Measurements from ENCODE around the gene ECSIT.
A peak's percentile ranks its signal among the peaks of the same experiment; 100 is the strongest.

ECSIT gene

DNA sequence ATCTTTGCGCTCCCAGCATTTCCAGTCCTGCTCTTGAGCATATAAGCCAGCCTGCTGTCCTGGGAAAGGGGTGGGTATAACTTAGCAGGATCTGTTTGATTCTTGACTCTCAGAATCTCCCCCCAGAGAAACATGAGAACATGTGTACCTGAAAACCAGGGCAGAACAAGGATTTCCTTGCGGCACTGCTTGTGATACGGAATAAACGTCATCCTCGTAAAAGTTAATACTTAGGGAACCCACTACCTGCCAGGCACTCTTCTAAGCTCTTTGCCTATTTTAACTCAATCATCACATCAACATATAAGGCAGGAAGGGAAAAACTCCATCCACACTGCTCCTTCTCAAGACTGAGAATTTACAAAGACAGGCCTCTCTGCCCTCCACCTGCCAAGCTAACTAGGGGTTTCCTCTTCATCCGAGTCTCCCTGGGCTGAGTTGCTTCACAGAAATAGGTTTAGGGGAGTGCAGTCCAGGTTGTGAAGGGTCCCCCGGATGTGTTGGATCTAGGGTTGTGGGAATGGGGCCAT is 24.4 kb downstream of the ECSIT start:
- DNase-seq (ENCODE audit: low spot score): no peak

DNA sequence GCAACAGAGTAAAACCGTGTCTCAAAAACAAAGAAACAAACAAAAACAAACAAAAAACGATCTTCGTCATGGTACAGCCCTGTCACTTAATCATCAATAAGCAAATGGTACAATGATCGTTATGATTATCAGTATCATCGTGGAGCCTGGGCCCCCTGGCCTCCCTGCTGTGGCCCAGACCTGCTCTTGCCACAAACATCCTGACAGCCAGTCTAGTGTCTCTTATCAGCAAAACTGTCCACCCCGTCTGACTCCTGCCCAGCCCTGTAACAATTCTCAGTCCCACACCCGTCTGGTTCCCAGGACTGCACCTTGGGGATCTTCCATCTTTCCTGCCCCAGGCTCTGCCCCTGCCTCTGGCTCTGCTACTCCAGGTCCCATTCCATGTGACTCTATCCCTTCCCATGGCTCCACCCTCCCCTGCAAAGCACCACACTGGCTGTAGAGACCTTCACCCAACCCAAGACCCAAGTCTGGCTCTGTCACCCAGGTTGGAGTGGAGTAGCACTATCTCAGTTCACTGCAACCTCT is 29.0 kb downstream of the ECSIT start:
- no peak for DNase-seq (ENCODE audit: low spot score)

DNA sequence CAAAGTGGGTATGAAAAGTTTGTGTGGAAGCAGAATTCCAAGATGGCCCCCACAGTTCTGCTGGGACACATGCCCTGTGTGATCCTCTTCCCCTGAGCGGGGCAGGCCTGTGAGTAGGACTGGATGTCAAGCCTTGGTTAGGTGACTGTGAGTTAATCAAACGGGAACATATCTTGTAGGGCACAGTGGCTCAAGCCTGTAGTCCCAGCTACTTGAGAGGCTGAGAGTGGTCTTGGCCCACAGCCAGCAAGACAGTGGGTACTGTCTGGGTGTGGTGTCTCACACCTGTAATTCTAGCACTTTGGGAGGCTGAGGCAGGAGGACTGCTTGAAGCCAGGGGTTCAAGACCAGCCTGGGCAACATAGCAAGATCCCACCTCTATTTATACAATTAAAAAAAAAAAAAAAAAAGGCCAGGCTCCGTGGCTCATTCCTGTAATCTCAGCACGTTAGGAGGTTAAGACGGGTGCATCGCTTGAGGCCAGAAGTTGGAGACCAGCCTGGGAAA is 29.7 kb downstream of the ECSIT start:
- no peak for DNase-seq (ENCODE audit: low spot score)

DNA sequence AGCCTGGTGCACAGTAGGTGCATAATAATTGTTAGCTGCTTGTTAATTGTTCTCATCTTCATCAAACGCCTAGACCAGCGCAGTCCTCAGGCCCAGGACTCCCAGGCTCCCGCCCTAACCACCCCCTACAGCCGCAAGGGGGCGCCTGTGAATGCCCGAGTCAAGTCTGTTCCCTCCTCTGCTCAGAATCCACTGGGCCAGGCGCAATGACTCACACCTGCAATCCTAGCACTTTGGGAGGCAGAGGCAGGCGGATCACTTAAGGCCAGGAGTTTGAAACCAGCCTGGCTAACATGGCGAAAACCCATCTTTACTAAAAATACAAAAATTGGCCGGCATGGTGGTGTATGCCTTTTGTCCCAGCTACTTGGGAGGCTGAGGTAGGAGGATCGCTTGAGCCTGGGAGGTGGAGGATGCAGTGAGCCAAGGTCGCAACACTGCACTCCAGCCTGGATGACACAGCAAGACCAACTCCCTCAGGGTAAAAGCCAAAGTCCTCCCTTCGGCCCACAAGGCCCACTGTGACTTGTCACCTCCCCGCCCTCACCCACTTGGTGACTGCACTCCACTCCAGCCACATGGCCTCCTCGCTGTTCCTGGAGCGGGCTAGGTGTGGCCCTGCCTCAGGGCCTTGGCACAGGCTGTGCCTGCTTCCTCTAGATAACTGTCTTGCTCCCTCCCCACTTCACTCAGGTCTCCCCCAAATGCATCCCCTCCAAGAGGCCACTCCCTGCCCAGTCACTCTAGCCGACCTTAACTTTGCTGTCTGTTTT is 32.4 kb downstream of the ECSIT start:
- peak; percentile 47 for DNase-seq (ENCODE audit: low spot score)

DNA sequence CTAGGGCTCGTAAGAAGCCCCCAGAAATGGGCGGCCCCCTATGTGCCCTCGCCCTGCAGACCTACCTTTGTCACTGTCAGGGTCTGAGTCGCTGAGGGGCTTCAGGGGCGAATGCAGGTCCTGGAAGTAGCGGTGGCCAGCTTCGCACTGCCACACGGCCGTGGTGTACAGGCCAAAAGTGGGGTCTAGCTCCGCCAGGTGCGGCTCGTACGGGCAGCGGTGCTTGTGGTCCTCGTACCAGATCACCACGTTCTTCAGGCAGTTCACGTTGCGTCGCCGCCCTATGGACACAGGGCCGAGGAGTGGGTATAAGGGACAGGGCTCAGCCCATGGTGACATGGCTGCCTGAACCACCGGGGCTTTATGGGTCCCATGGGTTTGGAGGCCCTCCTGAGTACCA is 33.0 kb downstream of the ECSIT start:
- DNase-seq (ENCODE audit: low spot score): no peak

DNA sequence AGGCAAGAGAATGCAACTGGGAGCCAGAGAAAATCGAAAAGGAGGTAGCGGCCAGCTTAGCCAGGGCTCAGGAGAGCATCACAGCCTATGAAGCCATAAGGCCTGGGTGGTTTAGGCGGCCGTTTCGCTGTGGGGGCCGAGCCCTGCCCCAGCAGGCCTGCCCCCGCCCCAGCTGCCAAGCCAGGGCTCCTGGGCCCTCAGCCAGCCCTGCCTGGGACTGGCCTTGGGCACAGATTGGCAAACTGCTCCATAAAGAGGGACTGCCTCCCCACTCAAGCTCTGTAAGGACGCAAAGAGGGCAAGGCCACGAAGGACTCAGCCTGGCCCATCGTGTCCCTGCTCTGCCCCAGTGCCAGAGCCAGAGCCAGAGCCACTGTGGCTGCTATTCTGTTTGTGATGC is 33.5 kb downstream of the ECSIT start:
- DNase-seq (ENCODE audit: low spot score): no peak

DNA sequence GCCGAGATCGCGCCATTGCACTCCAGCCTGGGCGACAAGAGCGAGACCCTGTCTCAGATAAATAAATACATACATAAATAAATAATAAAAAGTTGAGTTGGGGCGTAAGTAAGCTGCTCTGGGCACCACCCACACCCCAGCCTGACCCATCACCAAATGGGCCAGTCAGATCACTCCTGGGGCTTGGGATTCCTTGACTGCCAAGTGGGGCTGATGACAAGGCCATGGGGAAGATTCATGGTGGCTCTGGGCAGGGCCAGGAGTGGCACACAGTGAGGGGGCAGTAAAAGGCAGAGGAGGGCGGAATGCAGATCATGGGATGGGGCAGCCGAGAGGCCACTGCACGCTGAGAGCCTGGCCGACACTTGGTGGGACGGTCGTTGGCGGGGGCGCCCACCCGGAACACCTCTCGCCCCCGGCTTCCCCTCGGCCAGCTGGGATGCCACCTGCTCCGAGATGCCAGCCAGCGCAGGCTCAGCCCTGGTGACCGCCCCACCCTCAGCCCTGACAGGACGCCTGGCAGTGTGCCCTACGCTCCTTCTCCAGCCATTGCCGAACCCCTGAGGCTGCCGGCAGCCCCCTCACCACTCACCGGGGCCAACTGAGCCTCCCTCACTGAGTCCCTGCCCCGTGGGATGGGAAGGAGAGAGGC is 34.2 kb downstream of the ECSIT start:
- DNase-seq (ENCODE audit: low spot score): no peak

DNA sequence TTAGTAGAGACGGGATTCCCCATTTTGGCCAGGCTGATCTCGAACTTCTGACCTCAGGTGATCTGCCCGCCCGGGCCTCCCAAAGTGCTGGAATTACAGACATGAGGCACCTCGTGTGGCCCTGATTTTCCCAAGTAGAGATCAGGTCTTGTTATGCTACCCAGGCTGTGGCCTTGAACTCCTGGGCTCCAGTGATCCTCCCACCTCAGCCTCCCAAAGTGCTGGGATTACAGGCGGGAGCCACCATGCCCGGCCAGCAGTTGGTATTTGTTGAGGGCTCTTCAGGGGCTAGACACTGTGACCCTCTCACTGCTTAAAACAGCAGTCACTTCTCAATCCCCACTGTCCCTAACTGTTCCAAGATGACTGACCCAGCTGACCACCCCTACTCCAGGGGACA is 39.6 kb downstream of the ECSIT start:
- DNase-seq (ENCODE audit: low spot score): no peak

DNA sequence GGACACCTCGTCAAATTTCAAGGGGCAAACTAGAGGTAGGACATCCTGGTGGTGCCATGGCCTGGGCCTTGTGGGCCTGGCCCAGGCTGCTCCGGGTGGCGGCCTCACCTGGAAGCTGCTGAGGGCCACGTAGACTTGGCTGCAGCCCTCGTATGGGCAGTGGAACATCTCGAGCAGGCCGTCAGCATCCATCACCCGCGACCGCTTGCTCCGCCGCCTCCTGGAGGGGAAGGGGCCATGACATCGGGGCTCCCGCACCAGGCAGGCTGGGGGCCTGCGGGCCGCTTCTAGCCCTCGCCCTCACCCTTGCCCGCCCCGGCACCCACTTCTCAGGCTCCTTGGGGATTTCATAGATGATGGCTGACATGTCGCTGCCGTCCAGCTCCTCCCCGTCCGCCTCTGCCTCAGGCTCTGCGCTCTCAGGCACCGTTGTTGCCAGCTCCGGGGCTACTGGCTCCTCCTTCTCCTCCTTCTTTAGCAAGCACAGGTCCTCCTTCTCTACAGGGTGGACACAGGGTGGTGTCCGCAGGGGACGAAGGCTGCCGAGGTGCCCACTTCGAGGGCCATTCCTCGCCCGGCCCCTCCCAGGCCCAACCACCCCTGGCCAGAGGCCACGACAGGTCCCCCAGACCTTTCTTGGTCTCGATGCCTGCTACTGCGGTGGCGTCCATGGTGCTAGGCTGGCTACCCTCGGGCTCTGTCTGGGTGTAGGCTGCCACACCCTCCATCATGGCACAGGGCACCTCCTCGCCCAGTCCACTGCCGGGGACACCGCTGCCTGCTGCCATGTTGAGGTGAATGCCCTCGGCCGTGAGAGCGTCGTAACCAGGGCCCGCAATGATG is 42.1 kb downstream of the ECSIT start:
- DNase-seq (ENCODE audit: low spot score): no peak

DNA sequence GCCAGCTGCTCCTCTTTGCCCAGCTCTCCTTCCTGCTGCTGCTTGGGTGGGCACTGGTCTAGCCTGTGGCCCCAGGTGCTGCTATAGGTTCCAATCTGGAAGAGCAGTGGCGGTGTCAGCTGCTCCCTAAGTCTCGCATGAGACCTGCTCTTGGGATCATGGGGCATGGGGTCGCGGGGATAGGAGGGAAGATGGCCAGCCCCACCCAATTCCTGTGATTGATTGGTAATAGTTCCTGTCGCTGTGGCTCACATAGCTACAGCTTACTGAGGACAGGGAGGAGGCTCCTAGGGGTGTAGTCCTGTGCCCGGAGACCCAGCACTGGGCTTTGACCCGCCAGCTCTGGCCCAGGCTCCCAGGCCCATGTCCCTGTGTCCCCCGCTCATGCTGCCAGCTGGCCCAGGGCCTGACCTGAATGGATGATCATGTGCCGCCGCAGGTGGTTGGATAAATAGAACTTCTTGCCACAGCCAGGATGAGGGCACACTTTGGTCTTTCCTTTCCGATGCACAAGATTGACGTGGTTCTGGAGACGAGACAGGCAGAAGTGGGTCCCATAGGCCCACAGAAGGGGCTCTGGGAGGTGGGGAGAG is 43.6 kb downstream of the ECSIT start:
- DNase-seq (ENCODE audit: low spot score): no peak

DNA sequence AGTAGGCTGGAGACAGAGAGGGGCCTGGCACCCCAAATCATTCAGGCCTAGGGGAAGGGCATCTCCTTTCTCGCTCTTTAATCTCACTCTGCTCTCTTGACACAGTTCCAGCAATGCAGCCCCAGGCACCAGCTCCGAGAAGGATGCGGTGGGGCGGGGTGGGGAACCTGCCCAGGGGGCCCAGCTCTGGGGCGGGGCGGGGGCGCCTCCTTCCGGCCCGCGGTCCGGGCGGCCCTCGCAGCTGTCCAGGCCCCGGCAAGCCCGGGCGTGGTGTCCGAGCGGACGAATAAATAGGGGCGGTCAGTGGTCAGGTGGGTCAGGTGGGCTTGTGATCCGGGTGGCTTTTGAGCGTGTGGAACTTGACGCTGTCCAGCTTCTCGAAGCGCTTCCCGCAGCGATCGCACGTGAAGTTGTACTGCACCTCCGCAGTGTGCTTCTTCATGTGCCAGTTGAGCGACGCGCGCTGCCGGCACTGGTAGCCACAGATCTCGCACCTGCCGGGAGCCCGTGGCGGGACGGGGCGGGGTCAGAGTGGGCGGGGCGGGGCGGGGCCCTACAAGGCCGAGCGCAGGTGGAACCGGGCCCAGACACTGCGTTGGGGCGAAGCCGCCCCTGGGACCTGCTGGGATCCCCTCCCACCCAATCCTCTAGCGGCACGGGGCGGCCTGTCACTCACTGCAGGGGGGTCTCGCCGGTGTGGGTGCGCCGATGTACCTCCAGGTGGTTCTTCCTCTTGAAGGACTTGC is 45.4 kb downstream of the ECSIT start:
- DNase-seq (ENCODE audit: low spot score): no peak

DNA sequence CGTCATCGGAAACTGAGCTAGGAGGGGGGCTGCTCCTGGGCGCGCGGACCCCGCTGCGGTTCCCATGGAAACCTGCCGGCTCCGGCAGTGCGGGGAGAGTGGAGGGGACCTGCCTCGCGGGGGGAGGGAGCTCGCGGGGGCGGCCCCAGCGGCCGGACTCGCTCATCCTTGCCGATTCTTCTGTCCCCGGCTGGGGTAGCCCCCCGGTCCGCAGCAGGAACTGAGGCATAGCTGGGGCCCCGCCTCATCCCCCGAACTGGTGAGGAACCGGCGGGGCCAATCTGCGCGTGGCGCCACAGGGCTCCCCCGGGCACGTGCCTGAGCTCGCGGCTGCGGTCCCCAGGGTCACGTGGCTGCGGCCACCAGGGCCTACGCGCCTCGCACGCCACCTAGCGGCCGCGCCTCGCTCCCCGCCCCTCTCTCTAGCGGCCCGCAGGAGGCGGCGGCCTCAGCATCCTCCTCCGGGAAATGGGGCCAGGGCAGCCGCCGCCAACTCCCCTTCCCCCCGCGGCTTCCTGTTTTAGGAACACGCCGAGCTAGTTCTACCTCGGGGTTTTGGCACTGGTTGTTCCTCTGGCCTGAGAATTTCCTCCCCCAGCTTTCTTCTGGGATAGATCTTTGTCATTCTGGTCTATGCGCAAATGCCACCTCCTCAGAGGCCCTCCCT is 46.4 kb downstream of the ECSIT start:
- DNase-seq (ENCODE audit: low spot score): peak; percentile 15

DNA sequence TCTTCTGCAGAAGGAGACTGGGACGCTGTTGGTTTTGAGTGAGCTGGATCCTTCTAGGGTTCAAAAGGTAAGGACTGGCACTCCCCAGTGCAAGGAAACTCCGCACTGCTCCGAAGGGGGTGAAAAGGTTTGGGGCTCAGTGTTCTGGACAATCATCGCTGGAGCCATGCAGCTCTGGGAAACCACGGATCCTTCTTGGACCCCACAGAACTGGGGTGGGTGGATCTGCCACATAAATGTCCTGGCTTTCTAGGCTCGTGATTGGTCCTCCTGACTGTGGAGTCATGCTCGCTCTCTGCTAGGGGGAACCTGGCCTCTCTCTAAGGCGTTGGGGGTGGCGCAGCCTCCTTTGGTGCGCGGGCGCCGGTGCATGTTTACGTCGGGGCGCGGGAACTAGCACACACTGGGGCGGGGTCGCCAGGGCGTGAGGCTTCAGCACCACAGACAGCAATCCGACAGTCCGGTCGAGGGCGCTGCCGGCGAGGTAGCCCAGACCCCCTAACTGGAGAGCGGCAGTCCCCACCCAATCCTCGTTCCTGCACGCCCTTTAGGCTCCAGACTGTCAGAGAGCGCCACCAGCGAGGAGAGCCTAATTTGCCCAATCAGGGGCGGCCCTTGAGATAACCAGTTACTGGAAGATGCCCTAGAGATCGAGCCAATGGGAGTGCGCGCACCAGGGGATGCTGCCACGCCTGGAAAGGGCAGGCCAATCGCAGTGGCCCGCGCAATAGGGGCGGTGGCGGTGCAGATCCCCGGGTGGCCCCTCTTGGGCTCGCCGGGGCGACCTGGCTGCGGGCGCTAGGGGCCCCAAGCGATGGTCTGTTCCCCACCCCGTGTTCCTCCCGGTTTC is 47.2 kb downstream of the ECSIT start:
- no peak for DNase-seq (ENCODE audit: low spot score)

DNA sequence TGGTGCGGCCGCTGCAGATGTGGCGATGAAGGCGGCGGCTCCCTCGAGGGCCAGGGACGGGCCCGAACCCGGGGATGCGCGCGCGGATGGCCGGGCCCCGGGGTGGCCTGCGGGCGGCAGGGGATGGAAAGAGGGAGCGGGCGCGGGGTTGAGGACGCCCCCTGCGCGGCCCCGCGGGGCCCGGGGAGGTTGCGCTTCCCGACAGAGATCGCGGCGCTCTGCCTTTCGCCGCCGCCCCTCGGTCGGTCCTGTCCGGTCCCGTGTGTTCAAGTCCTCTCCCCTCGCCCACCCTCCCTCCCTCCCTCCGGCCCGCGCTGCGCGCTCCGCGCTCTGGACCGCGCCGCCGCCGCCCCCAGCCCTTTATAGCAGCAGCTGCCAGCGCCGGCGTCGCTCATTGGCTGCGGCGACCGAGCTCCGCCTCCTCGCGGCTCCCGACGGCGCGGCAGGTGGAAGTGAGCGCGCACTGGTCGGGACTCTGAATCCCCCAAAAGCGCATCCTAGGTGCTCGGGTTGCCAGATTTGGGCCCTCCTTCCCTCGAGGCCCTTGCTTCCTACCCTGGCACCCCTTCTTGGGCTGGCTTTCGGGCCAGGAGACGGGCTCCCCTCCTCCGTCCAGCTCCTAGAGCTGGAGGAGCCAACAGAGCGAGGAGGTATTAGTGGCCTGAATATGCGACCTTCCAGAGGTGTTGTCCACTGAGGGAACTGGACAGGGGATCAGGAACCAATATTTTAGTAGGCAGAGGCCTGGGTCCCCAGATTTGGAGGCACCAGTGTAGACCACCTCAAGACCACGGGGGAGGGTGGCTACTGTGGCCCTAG is 48.0 kb downstream of the ECSIT start, which contains the start of gene ELAVL3:
Gene ELAVL3 (minus strand): TSS at position 332 of the 819 bp plus-strand sequence. CDS start 438 bp downstream, outside the sequence.
- DNase-seq (ENCODE audit: low spot score): no peak

DNA sequence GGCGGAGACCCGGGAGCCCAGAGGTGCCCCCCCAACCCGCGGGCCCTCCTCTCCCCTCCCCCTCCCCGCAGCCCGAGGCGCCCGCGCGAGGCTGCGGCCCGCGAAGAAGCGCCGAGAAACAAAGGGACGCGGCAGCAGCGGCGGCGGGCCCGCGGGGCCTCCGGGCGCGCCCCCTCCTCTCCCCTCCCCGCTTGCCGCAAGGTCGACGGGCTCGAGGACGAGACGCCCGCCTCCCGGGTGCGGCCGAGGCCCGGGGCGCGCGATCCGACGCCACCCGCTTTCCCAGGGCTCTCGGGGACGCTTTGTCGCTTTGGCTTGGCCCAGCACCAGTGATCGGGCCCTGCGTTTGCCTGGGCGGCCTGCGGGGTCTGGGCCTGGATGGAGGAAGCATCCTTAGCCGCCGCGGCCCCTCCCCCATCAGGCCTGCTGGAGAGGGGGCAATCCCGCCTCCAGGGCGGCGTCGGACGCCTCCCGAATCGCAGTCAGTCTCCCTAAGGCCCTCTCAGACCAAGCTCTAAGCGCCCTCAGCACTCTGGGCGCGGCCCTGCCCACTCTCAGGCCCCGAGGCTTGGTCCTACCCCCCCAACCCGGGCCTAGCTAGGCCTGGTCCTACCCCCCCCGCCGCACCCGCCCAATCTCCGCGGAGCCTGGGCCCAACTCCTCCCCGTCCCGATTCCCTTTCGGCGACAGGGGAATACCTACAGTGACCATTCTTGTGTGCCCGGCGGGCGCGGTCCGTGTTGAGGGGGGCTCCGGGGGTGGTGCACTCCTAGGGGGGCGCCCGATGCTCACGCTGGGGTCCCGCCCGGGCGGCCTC is 48.8 kb downstream of the ECSIT start:
- no peak for DNase-seq (ENCODE audit: low spot score)

DNA sequence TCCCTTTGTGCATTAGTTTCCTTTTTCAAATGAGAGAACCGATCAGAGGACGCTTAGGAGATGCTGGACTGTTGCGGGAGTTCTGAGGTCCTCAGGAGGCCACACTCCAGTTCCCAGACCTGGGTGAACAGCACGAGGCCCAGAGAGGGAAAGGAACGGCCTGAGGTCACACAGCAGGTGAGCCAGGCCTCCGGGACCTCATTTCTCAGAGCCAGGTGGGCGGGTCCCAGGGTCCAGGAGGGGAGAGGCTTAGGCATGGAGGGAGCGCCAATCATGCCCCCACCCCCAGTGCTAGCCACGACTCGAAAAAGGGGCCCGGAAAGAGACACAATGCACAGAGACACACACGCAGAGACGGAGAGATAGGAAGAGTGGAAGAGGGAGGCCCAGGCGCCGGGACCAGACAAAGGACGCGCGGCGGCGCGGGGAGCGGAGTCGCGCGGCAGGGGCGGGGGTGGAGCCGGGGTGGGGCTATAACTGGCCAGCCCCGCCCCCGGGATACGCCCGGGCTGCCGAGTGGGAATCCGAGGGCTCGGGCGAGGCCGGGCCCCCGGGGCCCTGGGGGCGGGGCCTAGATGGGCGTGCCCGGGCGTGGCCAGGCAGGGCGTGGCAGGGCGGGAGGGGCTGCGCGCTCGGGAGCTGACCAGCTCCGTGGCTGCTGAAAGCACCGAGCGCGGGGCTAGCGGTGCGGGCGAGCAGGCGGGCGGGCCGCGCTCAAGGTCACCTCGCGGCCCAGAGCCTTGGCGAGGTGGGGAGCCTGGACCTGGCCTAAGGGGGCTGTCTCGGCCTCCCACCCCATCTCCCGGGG is 49.6 kb downstream of the ECSIT start:
- peak; percentile 76 for DNase-seq (ENCODE audit: low spot score)

Measured in LoVo (cell line).